Breast epithelium (tissue), 4 donors: ENCODE measurements around the gene ELMOD3. TPM values are rescaled to one million over a fixed set of nuclear protein-coding genes. Genes with fewer than 3 reads are reported as not detected.
A peak's percentile ranks its signal among the peaks of the same experiment; 100 is the strongest.
"Not testable (repeated sequence)": the region's sequence is repeated elsewhere in the genome, so short reads cannot be mapped to it uniquely, and the experiment has no call there.

Experiments used
- DNase-seq, 2 donors: peaks; one replicate each; pipeline ENCODE4 v3.0.0-alpha.2; 2019; ENCODE audit warnings: low spot score in 2 of 2
- H3K27ac ChIP-seq, 2 donors: fragments of 200-600 bp; sonication (generic) in 1 of 2; one replicate each; pipeline ENCODE4 v1.5.1; 2016 to 2019; ENCODE audit warnings: mild to moderate bottlenecking in 1 of 2
- H3K27me3 ChIP-seq, 2 donors: fragments of 200-600 bp; sonication (generic) in 1 of 2; one replicate each; pipeline versions ENCODE4 v1.5.1 to v1.6.0; 2017 to 2019; ENCODE audit warnings: control low read depth in 1 of 2, mild to moderate bottlenecking in 1 of 2
- H3K36me3 ChIP-seq: fragments of 200-600 bp; one replicate; pipeline ENCODE4 v1.5.1; 2019
- H3K4me1 ChIP-seq, 2 donors: fragments of 200-600 bp; sonication (generic); one replicate each; pipeline ENCODE4 v1.5.1; 2016 to 2019; ENCODE audit warnings: control low read depth in 1 of 2
- H3K4me3 ChIP-seq, 3 donors: fragments of 200-600 bp; sonication (generic); 1 replicate in 2 of 3; 2 replicates in 1 of 3; pipeline ENCODE4 v1.5.1; 2016 to 2019; ENCODE audit warnings: mild to moderate bottlenecking in 3 of 3, moderate library complexity in 2 of 3
- H3K9me3 ChIP-seq, 2 donors: fragments of 200-600 bp; sonication (generic) in 1 of 2; one replicate each; pipeline ENCODE4 v1.5.1; 2016 to 2019; ENCODE audit warnings: control low read depth in 1 of 2
- POLR2A ChIP-seq: fragments of 450-650 bp; IDR thresholded peaks from one replicate; pipeline ENCODE4 v1.6.1; 2016; ENCODE audit warnings: antibody characterized with exemption, mild to moderate bottlenecking, moderate library complexity
- POLR2AphosphoS5 ChIP-seq, 3 donors: sonication (generic); formaldehyde crosslinking; IDR thresholded peaks; one replicate each; pipeline ENCODE4 v1.6.1; 2017; ENCODE audit warnings: antibody characterized with exemption in 3 of 3
- intact Hi-C: fragments of 100-400 bp; cut with DNase I; formaldehyde crosslinking; loops from one replicate; pipeline ENCODE4 v1.15.1; 2023; ENCODE audit warnings: low total_unique reads
- total RNA-seq, 3 donors: library from RNA; depleted of rRNA; stranded (reverse); fragments of >200 nt; gene quantifications; one replicate each; pipeline ENCODE4 v1.1.0, GENCODE V29; 2016
- TF ChIP-seq, protein P1 (sequence below), 3 donors: fragments of 450-650 bp; IDR thresholded peaks; one replicate each; pipeline ENCODE4 v1.5.1; 2016 to 2017; ENCODE audit warnings: antibody characterized with exemption in 3 of 3, mild to moderate bottlenecking in 3 of 3, moderate library complexity in 3 of 3

ELMOD3 gene
- total RNA-seq, 3 donors from 2014 or later, result 42.9 to 149 (median 47.0) TPM

DNA sequence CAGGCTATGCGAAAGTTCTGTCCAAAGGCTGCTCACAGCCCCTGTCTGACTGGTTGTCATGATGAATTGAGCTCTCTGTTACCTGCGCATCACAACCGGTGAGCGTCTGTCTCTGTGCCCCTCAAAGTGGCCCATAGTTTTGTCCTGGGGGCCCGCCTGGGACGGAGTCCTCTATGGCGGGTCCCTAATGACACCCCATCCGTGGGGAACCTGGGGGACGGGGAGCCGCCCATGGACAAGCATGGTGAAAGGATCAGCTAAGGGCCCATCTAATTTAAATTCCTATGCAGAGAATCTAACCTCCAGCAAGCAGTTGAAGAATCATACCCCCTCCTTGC is 473 bp downstream of the ELMOD3 start:
- Histone ChIP-seq H3K27ac (peak overlapping the region; percentile 85 to 92), H3K4me1 (peaks cover 4 to 7% of the 10 kb centered on the region in 2 donors), H3K27me3 (no peaks in the 10 kb centered on the region), H3K36me3 (no peaks in the 10 kb centered on the region), H3K4me3 (peak overlapping the region; percentile 64 to 73 (median 69)), H3K9me3 (no peaks in the 10 kb centered on the region)
- DNase-seq, result no peak
- TF ChIP-seq POLR2A (no peak), POLR2AphosphoS5 (IDR thresholded peaks at IDR 0.05) (no peak)
- TF ChIP-seq, protein P1, sequence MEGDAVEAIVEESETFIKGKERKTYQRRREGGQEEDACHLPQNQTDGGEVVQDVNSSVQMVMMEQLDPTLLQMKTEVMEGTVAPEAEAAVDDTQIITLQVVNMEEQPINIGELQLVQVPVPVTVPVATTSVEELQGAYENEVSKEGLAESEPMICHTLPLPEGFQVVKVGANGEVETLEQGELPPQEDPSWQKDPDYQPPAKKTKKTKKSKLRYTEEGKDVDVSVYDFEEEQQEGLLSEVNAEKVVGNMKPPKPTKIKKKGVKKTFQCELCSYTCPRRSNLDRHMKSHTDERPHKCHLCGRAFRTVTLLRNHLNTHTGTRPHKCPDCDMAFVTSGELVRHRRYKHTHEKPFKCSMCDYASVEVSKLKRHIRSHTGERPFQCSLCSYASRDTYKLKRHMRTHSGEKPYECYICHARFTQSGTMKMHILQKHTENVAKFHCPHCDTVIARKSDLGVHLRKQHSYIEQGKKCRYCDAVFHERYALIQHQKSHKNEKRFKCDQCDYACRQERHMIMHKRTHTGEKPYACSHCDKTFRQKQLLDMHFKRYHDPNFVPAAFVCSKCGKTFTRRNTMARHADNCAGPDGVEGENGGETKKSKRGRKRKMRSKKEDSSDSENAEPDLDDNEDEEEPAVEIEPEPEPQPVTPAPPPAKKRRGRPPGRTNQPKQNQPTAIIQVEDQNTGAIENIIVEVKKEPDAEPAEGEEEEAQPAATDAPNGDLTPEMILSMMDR (IDR thresholded peaks at IDR 0.05), result no peak
- intact Hi-C loops, result no loop called here

DNA sequence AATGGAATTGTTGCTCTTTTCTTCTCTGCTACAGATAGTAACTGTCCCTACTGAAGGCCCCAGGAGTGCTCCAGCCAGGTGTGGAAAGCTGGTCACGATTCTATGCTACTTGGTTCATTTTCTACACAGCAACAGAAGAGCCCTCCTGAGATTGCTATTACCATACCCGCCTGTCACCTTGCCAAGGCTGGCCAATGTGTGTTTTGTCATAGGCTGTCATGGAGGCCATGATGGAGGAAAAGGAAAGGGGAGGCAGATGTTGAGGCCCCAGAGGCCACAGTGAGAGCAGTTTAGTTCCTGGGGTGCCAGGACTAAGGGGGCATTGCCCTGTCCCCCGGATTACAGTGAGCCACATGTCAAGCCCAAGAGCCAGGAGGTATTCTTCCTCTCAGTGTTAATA is 952 bp downstream of the ELMOD3 start:
- no peak for TF ChIP-seq POLR2A
- TF ChIP-seq, protein P1 (IDR thresholded peaks at IDR 0.05), result no peak
- no peak for TF ChIP-seq POLR2AphosphoS5 (IDR thresholded peaks at IDR 0.05)
- intact Hi-C loops, result no loop called here
- no peak for DNase-seq
- Histone ChIP-seq H3K4me3 (peak overlapping the region; percentile 64 to 73 (median 69)), H3K9me3 (no peaks in the 10 kb centered on the region), H3K27ac (peak overlapping the region; percentile 85 to 92), H3K27me3 (no peaks in the 10 kb centered on the region), H3K4me1 (peaks cover 4 to 7% of the 10 kb centered on the region in 2 donors), H3K36me3 (no peaks in the 10 kb centered on the region)

DNA sequence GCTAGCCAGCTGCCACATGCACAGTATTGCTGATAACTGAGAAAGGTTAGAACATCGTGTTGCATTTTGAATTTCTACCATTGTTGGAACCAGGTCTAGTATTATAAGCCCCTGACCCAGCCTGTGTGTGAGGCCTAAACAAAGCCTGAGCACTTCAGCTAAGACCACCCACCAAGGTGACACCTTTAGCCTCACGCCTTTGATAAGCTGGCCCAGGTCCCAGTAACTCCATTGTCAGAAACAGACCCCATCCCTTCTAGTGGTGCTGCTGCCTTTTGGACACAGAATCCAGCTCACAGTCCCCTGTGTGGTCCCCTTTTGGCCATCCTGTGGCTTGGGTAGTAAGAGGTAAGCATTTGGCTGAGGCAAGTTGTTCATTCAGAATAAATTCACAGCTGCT is 1.6 kb downstream of the ELMOD3 start:
- no peaks in the 10 kb centered on the region for H3K27me3 ChIP-seq
- H3K4me1 ChIP-seq, result peaks cover 4 to 7% of the 10 kb centered on the region in 2 donors
- H3K4me3 ChIP-seq, result no peak overlapping the region
- H3K36me3 ChIP-seq, result no peaks in the 10 kb centered on the region
- intact Hi-C loops, result no loop called here
- H3K9me3 ChIP-seq, result no peaks in the 10 kb centered on the region
- TF ChIP-seq, protein P1 (IDR thresholded peaks at IDR 0.05), result no peak
- TF ChIP-seq POLR2AphosphoS5 (IDR thresholded peaks at IDR 0.05) (no peak), POLR2A (no peak)
- no peak for DNase-seq
- peak overlapping the region in 1 of 2 donors; percentile 92 for H3K27ac ChIP-seq

DNA sequence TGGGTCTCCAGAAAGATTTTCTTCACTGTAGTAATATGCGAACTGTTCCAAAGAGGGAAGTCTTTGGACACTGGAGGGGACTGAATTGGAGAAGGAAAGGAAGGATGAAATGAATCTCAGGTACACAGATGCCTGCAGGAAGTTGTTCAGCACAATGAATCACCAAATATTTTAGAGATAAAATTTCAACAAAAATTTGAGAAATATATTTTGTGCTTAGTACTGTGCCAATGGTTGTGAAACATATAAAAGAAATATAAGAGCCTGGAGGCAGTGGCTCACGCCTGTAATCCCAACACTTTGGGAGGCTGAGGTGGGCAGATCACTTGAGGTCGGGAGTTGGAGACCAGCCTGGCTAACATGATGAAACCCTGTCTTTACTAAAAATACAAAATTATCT is 3.2 kb downstream of the ELMOD3 start:
- peaks cover 4 to 7% of the 10 kb centered on the region in 2 donors for H3K4me1 ChIP-seq
- H3K27me3 ChIP-seq, result no peaks in the 10 kb centered on the region
- H3K36me3 ChIP-seq, result no peaks in the 10 kb centered on the region
- H3K4me3 ChIP-seq, result no peak overlapping the region
- intact Hi-C loops, result no loop called here
- H3K27ac ChIP-seq, result peak overlapping the region in 1 of 2 donors; percentile 13
- no peak for DNase-seq
- TF ChIP-seq, protein P1 (IDR thresholded peaks at IDR 0.05), result no peak
- TF ChIP-seq POLR2A, result no peak
- TF ChIP-seq POLR2AphosphoS5 (IDR thresholded peaks at IDR 0.05), result no peak
- no peaks in the 10 kb centered on the region for H3K9me3 ChIP-seq

DNA sequence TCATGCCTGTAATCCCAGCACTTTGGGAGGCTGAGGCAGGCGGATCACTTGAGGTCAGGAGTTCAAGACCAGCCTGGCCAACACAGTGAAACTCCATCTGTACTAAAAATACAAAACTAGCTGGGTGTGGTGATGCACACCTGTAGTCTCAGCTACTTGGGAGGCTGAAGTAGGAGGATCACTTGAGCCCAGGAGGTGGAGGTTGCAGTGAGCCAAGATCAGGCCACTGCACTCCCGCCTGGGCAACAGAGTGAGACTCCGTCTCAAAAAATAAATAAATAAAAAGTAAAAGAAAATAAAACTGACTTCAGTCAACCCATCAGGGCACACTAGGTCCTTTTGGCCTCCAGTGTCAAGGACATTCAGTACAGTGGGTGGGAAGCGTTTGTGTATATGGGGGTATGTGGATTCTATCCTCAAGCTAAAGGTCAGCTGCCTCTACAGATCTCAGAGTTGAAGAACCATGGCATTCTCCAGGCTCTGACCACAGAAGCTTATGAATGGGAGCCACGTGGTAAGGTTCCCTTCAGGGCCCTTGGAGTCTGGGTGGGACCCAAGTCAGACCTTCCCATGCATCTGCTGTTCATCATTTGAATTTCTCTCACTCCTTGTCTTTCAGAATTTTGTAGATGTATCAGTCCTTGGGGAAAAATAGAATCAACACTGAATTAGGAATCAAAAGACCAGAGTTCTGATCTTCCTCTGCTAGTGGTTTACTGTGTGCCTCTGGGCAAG is 8.3 kb downstream of the ELMOD3 start:
- H3K4me3 ChIP-seq, H3K27me3 ChIP-seq, H3K4me1 ChIP-seq, H3K36me3 ChIP-seq, H3K27ac ChIP-seq, H3K9me3 ChIP-seq, DNase-seq, intact Hi-C loops: not testable (repeated sequence)
